Upper lobe of left lung (tissue), 4 donors: Measurements from ENCODE around the gene PDE12.

ENCODE experiments used
- EP300 ChIP-seq, 4 donors: sonication (generic); formaldehyde crosslinking; IDR thresholded peaks; one replicate each; pipeline ENCODE4 v1.5.1; 2017; ENCODE audit warnings: antibody characterized with exemption in 4 of 4, control low read depth in 2 of 4
- POLR2AphosphoS5 ChIP-seq, 2 donors: sonication (generic); formaldehyde crosslinking; IDR thresholded peaks; one replicate each; pipeline ENCODE4 v1.5.1; 2017; ENCODE audit warnings: antibody characterized with exemption in 2 of 2
- TF ChIP-seq, protein P1 (sequence below), 6 experiments: fragments of 450-650 bp in 4 of 6; fragments of 200-600 bp in 2 of 6; sonication (generic) in 2 of 6; IDR thresholded peaks; one replicate each; pipeline ENCODE4 v1.5.1; 2016 to 2019; ENCODE audit warnings: antibody characterized with exemption in 6 of 6

GRCh38 chr3:57586778-57587177, 30.7 kb downstream of the PDE12 start:
- TF ChIP-seq, protein P1, sequence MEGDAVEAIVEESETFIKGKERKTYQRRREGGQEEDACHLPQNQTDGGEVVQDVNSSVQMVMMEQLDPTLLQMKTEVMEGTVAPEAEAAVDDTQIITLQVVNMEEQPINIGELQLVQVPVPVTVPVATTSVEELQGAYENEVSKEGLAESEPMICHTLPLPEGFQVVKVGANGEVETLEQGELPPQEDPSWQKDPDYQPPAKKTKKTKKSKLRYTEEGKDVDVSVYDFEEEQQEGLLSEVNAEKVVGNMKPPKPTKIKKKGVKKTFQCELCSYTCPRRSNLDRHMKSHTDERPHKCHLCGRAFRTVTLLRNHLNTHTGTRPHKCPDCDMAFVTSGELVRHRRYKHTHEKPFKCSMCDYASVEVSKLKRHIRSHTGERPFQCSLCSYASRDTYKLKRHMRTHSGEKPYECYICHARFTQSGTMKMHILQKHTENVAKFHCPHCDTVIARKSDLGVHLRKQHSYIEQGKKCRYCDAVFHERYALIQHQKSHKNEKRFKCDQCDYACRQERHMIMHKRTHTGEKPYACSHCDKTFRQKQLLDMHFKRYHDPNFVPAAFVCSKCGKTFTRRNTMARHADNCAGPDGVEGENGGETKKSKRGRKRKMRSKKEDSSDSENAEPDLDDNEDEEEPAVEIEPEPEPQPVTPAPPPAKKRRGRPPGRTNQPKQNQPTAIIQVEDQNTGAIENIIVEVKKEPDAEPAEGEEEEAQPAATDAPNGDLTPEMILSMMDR (IDR thresholded peaks at IDR 0.05), result no peak
- no peak for TF ChIP-seq POLR2AphosphoS5 (IDR thresholded peaks at IDR 0.05)
- no peak for TF ChIP-seq EP300 (IDR thresholded peaks at IDR 0.05)
